Smooth muscle cell (in vitro differentiated cells): ENCODE results near the gene THADA. TPM values are rescaled to one million over a fixed set of nuclear protein-coding genes. Genes with fewer than 3 reads are reported as not detected.
"Not testable (repeated sequence)": the region's sequence is repeated elsewhere in the genome, so short reads cannot be mapped to it uniquely, and the experiment has no call there.

Experiments used
- DNase-seq: peaks from one replicate; lab custom pipeline; 2025; ENCODE audit not compliant: unreplicated experiment; lab: John Stamatoyannopoulos, UW
- H2AFZ ChIP-seq: fragments of 200-600 bp; sonication (generic); 2 replicates; pipeline ENCODE4 v1.6.0; 2016; ENCODE audit warnings: antibody characterized with exemption, low read depth, mild to moderate bottlenecking
- H3F3A ChIP-seq: fragments of 200-600 bp; sonication (generic); 2 replicates; pipeline ENCODE4 v1.6.0; 2017; ENCODE audit warnings: antibody characterized with exemption, low read depth
- H3K27ac ChIP-seq: fragments of 200-600 bp; sonication (generic); 2 replicates; pipeline ENCODE4 v1.5.1; 2016; ENCODE audit warnings: low read depth, mild to moderate bottlenecking
- H3K27me3 ChIP-seq: fragments of 200-600 bp; sonication (generic); 2 replicates; pipeline ENCODE4 v1.6.1; 2016; ENCODE audit warnings: low read depth, mild to moderate bottlenecking
- H3K36me3 ChIP-seq: fragments of 200-600 bp; sonication (generic); 2 replicates; pipeline ENCODE4 v1.5.1; 2016; ENCODE audit warnings: low read depth
- H3K4me1 ChIP-seq: fragments of 200-600 bp; sonication (generic); 2 replicates; pipeline ENCODE4 v1.5.1; 2016; ENCODE audit warnings: low read depth
- H3K4me2 ChIP-seq: fragments of 200-600 bp; sonication (generic); 2 replicates; pipeline ENCODE4 v1.6.0; 2016; ENCODE audit warnings: mild to moderate bottlenecking
- H3K4me3 ChIP-seq: fragments of 200-600 bp; sonication (generic); 2 replicates; pipeline ENCODE4 v1.5.1; 2016; ENCODE audit warnings: mild to moderate bottlenecking
- H3K79me2 ChIP-seq: fragments of 200-600 bp; sonication (generic); 2 replicates; pipeline ENCODE4 v1.6.0; 2016; ENCODE audit warnings: low read depth, mild to moderate bottlenecking
- H3K9ac ChIP-seq: fragments of 200-600 bp; sonication (generic); 2 replicates; pipeline ENCODE4 v1.6.0; 2016; ENCODE audit warnings: low read depth
- H3K9me3 ChIP-seq: fragments of 200-600 bp; sonication (generic); replicated peaks from 2 replicates; pipeline ENCODE4 v1.5.1; 2016; ENCODE audit warnings: low read depth
- H4K20me1 ChIP-seq: fragments of 200-600 bp; sonication (generic); 2 replicates; pipeline ENCODE4 v1.6.0; 2016; ENCODE audit warnings: low read depth
- CTCF ChIP-seq: fragments of 200-600 bp; sonication (generic); IDR thresholded peaks from 2 replicates; pipeline ENCODE4 v1.5.1; 2017; ENCODE audit warnings: borderline replicate concordance, mild to moderate bottlenecking, antibody characterized with exemption; ENCODE audit not compliant: insufficient read depth, poor library complexity, severe bottlenecking
- WGBS: methylation state at CpG from one replicate; pipeline ENCODE4 v1.1.7; 2016; ENCODE audit warnings: low lambda C conversion rate; 5-methylcytosine and 5-hydroxymethylcytosine counted together
- polyA plus RNA-seq: library from polyadenylated mRNA; unstranded; fragments of >200 nt; fragmentation: Nextera tagmentation; extraction: Ambion mirVana; gene quantifications from 2 replicates; pipeline ENCODE4 v1.2.1, GENCODE V29; 2016
- total RNA-seq: library from RNA; depleted of rRNA; stranded (reverse); fragments of >200 nt; gene quantifications from 2 replicates; pipeline ENCODE4 v1.2.3, GENCODE V29; 2014

The THADA gene
- total and polyA plus RNA-seq, 2 experiments from 2014 or later: 11.3 to 20.9 TPM

- H3K36me3 ChIP-seq: no peaks in the 10 kb centered on the region
- 71% methylated on average over 4 of the region's 4 CpGs for WGBS
- no peaks in the 10 kb centered on the region for H3K79me2 ChIP-seq
- no peak overlapping the region for H3K27ac ChIP-seq
- H3K9ac ChIP-seq: no peak overlapping the region
- no peak overlapping the region for H3K4me2 ChIP-seq
- DNase-seq: no peak
- no peak overlapping the region for H2AFZ ChIP-seq
- no peaks in the 10 kb centered on the region for H3F3A ChIP-seq
- no peaks in the 10 kb centered on the region for H3K4me1 ChIP-seq
- no peaks in the 10 kb centered on the region for H4K20me1 ChIP-seq
- no peaks in the 10 kb centered on the region for H3K27me3 ChIP-seq
- no peak for TF ChIP-seq CTCF
- no peak overlapping the region for H3K4me3 ChIP-seq
- H3K9me3 ChIP-seq: no peaks in the 10 kb centered on the region
Observed at GRCh38 chr2:43399515-43400264, 196.1 kb downstream of the THADA start.

- DNase-seq: no peak
- Histone ChIP-seq H3K4me2 (no peak overlapping the region), H3K79me2 (no peaks in the 10 kb centered on the region), H3K36me3 (no peaks in the 10 kb centered on the region), H3F3A (no peaks in the 10 kb centered on the region), H3K9ac (no peak overlapping the region), H3K27ac (no peak overlapping the region), H3K4me3 (no peak overlapping the region), H3K9me3 (no peaks in the 10 kb centered on the region), H3K27me3 (no peaks in the 10 kb centered on the region), H4K20me1 (no peaks in the 10 kb centered on the region), H2AFZ (no peak overlapping the region), H3K4me1 (no peaks in the 10 kb centered on the region)
- TF ChIP-seq CTCF: no peak
- WGBS: 83% methylated on average over 2 of the region's 2 CpGs
Observed at GRCh38 chr2:43399098-43399497, 196.7 kb downstream of the THADA start.

GRCh38 chr2:43397821-43398220, 198.0 kb downstream of the THADA start:
- DNase-seq: no peak
- no peaks in the 10 kb centered on the region for H3F3A ChIP-seq
- H3K27me3 ChIP-seq: no peaks in the 10 kb centered on the region
- H3K4me1 ChIP-seq: no peaks in the 10 kb centered on the region
- 93% methylated on average over 5 of the region's 5 CpGs for WGBS
- H4K20me1 ChIP-seq: no peaks in the 10 kb centered on the region
- no peaks in the 10 kb centered on the region for H3K36me3 ChIP-seq
- H3K9ac ChIP-seq: no peak overlapping the region
- H3K27ac ChIP-seq: no peak overlapping the region
- H2AFZ ChIP-seq: no peak overlapping the region
- no peak for TF ChIP-seq CTCF
- H3K79me2 ChIP-seq: no peaks in the 10 kb centered on the region
- no peaks in the 10 kb centered on the region for H3K9me3 ChIP-seq
- H3K4me2 ChIP-seq: no peak overlapping the region
- H3K4me3 ChIP-seq: no peak overlapping the region

GRCh38 chr2:43397411-43397810, 198.4 kb downstream of the THADA start:
- Histone ChIP-seq H3K4me3 (no peak overlapping the region), H4K20me1 (no peaks in the 10 kb centered on the region), H3K4me1 (no peaks in the 10 kb centered on the region), H3K9me3 (no peaks in the 10 kb centered on the region), H3K79me2 (no peaks in the 10 kb centered on the region), H3K27me3 (no peaks in the 10 kb centered on the region), H3K4me2 (no peak overlapping the region), H3K9ac (no peak overlapping the region), H2AFZ (no peak overlapping the region), H3F3A (no peaks in the 10 kb centered on the region), H3K36me3 (no peaks in the 10 kb centered on the region), H3K27ac (no peak overlapping the region)
- DNase-seq: no peak
- WGBS: 83% methylated on average over 2 of the region's 2 CpGs
- no peak for TF ChIP-seq CTCF

- H2AFZ ChIP-seq, DNase-seq, H3K9me3 ChIP-seq, H3K36me3 ChIP-seq, H4K20me1 ChIP-seq, H3K4me3 ChIP-seq, H3K4me2 ChIP-seq, H3K9ac ChIP-seq, H3F3A ChIP-seq, H3K27ac ChIP-seq, H3K4me1 ChIP-seq, H3K79me2 ChIP-seq, H3K27me3 ChIP-seq: not testable (repeated sequence)
- WGBS: 80% methylated on average over 8 of the region's 8 CpGs
Observed at GRCh38 chr2:43396344-43396743, 199.5 kb downstream of the THADA start.
